Measurements from ENCODE around the gene IL6ST.
A peak's percentile ranks its signal among the peaks of the same experiment; 100 is the strongest.

- TF ChIP-seq CTCF (optimal IDR thresholded peaks at IDR 0.05 in 1 of 3, IDR thresholded peaks at IDR 0.05 in 1 of 3, conservative IDR thresholded peaks at IDR 0.05 in 1 of 3; ENCODE audit: extremely low read depth in 1 of 3, insufficient read depth in 2 of 3, low read length in 3 of 3) (peak; percentile 33 to 57 (median 40)), EZH2 (IDR thresholded peaks at IDR 0.05; ENCODE audit: low read length) (no peak)
Measured at GRCh38 chr5:55920784-55921183, 74.0 kb downstream of the IL6ST start.

Measured in keratinocyte (primary cell).